ENCODE data around the gene ARMC5.

The ARMC5 gene

DNA sequence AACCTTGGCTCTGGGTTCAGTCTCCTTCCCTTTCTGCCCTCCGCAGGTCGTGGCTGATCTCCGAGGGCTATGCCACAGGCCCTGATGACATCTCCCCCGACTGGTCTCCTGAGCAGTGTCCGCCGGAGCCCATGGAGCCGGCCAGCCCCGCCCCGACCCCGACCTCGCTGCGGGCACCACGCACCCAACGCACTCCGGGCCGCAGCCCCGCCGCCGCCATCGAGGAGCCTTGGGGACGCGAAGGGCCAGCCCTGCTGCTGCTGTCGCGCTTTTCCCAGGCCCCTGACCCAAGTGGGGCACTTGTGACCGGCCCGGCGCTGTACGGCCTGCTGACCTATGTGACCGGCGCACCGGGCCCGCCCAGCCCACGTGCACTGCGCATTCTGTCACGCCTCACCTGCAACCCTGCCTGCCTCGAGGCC lies 5.1 kb downstream of the ARMC5 start:
- DNase-seq: no peak

DNA sequence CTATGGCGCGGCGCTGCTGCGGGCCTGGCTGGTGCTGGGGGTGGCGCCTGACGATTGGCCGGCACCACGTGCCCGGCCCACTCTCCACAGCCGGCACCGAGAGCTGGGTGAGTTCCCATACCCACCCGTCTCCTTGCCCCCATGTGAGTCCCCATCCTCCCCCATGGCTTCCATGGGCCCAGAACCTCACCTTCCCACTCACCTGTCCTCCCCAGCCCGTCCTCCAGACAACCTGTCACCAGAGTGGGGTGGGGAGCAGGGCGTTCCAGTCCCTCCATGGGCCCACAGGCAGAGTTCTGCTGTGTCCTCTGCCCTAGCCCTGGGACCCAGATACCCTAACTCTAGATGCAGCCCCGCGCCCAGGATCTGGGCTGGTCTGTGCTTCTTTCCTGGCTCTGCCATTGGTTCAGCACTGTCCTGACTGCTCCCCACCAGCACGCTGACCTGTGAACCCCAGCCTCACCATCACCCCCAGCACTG lies 5.5 kb downstream of the ARMC5 start:
- DNase-seq: no peak

DNA sequence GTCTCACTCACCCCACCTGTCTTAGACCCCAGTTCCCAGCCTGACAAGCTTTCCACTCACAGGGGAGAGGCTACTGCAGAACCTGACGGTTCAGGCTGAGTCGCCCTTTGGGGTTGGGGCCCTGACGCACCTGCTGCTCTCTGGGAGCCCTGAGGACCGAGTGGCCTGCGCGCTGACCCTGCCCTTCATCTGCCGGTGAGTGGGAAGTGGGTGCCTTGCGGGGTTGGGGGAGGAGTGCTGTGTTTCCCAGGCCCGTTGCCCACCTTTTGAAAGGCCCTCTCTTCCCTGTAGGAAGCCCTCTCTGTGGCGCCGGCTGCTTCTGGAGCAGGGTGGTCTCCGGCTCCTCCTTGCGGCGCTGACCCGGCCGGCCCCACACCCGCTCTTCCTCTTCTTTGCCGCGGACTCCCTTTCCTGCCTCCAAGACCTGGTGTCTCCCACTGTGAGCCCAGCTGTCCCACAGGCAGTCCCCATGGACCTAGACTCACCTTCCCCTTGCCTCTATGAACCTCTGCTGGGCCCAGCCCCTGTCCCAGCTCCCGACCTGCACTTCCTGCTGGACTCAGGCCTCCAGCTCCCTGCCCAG lies 6.6 kb downstream of the ARMC5 start:
- DNase-seq: no peak

DNA sequence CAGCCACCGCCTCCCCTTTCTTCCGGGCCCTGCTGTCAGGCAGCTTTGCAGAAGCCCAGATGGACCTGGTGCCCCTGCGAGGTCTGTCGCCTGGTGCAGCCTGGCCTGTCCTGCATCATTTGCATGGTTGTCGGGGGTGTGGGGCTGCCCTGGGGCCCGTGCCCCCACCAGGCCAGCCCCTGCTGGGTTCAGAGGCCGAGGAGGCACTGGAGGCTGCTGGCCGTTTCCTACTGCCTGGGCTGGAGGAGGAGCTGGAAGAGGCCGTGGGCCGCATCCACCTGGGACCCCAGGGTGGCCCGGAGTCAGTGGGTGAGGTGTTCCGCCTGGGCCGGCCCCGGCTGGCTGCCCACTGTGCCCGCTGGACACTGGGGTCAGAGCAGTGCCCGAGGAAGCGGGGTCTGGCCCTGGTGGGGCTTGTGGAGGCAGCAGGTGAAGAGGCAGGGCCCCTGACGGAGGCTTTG lies 7.1 kb downstream of the ARMC5 start:
- DNase-seq: no peak

DNA sequence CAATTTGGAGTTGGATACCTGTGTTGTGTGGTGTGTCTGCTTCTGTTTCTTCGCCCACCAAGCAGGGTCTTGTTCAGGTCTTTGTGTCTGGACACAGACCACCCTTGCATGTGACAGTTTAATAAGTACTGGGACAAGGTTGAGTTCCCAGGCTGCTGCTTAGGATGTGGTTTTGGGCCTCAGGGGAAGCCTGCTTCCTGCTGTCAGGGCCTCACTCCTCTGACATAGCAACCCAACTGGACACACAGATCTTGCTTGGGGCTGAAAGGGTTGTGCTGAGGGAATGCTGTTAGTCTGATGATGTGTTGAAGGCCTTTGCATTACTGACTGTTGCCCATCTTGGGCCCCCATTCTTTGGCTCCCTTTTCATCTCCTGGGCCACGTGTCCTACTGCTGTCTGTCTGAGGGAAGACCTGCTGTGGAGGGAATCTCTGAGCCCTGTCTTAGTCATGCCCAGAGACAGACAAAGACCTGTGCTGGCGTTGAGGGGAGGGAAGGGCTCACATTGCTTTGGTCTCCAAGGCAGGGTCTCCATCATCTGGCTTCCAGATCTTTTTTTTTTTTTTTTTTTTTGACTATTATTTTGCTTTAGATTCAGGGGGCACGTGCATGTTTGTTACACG lies 8.0 kb downstream of the ARMC5 start:
- DNase-seq: no peak

DNA sequence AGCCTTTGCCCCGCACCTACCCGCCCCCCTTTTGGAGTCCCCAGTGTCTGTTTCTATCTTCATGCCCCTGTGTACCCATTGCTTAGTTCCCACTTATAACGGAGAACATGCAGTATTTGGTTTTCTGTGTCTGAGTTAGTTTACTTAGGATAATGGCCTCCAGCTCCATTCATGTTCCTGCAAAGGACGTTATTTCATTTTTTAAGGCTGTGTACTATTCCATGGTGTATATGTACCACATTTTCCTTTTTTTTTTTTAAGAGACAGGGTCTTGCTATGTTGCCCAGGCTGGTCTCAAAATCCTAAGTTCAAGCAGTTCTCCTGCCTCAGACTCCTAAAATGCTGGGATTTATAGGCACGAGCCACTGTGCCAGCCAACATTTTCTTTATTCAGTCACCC lies 8.6 kb downstream of the ARMC5 start:
- DNase-seq: no peak

DNA sequence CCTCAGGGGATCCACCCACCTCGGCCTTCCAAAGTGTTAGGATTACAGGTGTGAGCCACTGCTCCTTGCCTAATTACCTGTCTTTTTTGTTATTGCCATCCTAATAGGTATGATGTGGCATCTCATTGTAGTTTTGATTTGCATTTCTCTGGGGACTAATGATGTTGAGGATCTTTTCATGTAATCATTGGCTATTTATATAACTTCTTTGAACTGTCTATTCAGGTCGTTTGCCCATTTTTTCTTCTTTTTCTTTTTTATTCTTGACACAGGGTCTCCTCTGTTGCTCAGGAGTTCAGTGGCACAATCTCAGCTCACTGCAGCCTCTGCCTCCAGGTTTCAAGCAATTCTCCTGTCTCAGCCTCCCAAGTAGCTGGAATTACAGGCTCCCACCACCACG lies 11.3 kb downstream of the ARMC5 start:
- DNase-seq: no peak

DNA sequence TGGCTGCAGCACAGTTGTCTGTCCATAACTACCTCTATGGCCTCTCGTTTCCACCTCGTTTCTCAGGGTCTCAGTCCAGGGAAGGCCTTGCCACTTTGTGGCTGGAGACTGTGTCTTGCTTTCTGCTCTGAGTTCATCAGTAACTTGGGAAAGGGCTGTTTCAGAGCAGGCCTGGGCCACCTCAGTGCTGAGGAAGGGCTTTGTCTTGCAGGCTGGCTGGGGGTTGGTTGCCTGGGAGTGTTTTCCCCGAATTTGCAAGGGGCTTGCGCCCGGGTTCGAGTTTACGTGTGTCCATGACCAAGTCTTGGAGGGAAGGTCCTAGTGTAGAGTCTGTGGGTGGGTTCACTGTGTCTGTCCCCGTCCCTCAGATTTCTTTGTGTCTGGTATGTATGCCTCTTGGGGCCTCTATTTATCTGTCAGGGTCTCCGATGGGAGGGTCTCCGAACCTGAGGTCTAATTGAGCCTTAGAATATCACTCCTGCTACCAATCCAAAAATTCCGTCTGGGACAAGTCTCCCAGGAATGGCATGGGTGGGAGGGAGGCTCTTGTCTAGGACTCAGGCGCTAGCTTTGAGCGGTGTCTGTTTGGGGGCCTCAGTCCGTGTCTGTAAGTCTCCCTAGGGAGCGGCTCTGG lies 12.1 kb downstream of the ARMC5 start:
- DNase-seq: no peak

DNA sequence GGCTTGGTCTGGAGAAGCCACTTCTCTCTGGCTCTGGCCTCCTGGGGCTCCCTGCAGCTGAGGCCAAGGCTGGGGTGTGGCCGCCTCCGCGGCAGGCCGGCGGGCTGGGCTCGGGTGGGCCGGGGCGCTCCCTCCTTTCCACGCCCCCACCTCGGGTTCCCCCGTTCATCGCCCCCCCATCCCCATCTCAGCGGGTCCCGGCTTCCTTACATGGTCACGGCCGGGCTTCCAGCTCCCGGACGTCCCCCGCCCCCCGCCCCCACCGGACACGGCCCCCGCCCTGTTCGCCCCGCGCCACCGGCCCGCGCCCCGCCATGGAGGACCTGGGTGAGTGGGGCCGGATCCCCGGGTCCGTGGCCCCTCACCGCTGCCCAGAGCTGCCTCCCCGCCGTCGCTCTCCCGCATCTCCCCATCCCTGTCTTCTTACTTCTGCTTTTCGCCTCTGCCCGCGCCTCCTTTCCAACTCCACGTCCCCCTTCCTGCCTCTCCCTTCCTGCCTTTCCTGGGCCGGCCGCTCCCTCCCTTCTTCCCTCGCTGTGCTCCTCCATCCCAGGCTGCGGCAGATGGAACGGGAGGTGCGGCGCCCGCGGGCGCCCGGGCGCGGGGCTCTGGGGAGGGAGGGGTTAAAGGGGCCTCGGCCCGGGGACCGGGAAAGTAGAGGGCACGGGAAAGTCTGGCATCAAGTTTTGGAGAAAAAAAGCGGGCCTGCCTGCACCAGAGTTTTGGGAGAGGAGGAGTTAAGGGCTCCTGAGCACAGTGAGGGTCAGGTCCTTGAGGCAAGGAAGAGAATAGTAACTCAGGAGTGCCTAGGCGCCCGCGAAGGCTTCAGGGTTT lies 12.8 kb downstream of the ARMC5 start, which contains the start of gene TGFB1I1:
TSS of gene TGFB1I1 (plus strand) at position 278 of the 834 bp plus-strand sequence. CDS start at position 315, 37 bp downstream.
- DNase-seq: peak; percentile 51

DNA sequence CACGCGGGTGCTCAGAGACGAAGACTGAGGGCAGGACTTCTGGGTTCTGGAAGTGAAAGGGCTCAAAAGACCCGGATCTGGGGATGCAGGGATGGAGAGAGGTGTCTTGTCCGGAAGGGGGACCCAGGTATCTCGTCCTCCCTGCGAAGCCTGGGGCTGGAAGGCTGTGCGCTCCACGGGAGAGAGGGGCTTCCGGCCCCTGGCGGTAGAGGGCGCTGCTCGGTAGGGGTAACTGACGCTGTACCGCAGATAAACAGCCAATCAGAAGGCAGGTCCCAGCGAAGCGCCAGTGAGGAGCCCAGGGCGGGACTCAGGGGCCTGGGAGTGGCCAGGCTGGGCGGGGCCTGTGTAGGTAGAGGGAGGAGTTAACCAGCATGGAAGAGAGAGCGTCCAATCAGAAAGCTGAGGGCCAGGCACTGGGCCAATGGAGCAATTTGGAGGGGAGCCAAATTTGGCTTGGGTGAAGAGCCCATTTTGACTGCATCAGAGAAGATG lies 13.5 kb downstream of the ARMC5 start:
- peak; percentile 87 for DNase-seq

DNA sequence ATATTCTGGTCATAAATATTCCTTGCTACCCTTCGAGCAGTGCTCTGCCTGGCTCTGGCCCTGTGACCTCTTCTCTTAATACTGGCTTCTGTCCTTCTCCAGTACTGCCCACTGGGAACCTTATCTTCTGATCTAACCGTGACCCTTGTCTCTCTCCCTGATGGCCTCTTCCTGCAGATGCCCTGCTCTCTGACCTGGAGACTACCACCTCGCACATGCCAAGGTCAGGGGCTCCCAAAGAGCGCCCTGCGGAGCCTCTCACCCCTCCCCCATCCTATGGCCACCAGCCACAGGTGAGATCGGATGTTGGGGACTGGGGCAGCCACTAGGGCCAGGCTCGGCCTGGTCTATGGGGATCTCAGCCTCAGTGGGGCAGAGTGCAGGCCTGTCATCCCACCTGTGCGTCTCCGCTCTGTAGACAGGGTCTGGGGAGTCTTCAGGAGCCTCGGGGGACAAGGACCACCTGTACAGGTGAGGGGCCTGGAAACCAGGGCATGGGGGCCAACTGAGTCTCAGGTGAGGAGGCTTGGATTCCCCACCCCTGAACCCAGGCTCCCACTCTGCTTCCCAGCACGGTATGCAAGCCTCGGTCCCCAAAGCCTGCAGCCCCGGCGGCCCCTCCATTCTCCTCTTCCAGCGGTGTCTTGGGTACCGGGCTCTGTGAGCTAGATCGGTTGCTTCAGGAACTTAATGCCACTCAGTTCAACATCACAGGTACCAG lies 14.1 kb downstream of the ARMC5 start:
- no peak for DNase-seq

DNA sequence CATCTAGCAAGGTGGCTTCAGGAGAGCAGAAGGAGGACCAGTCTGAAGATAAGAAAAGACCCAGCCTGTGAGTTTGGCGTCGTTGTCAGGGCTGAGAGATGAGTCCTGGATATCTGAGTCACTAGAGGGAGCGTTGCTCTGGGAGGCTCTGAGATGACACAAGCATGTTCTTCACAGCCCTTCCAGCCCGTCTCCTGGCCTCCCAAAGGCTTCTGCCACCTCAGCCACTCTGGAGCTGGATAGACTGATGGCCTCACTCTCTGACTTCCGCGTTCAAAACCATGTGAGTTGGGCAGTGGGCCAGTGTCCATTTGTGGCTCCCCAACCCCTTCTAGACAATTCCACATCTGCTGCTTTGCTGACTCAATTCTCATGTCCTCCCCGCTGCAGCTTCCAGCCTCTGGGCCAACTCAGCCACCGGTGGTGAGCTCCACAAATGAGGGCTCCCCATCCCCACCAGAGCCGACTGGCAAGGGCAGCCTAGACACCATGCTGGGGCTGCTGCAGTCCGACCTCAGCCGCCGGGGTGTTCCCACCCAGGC lies 14.9 kb downstream of the ARMC5 start:
- DNase-seq: no peak

DNA sequence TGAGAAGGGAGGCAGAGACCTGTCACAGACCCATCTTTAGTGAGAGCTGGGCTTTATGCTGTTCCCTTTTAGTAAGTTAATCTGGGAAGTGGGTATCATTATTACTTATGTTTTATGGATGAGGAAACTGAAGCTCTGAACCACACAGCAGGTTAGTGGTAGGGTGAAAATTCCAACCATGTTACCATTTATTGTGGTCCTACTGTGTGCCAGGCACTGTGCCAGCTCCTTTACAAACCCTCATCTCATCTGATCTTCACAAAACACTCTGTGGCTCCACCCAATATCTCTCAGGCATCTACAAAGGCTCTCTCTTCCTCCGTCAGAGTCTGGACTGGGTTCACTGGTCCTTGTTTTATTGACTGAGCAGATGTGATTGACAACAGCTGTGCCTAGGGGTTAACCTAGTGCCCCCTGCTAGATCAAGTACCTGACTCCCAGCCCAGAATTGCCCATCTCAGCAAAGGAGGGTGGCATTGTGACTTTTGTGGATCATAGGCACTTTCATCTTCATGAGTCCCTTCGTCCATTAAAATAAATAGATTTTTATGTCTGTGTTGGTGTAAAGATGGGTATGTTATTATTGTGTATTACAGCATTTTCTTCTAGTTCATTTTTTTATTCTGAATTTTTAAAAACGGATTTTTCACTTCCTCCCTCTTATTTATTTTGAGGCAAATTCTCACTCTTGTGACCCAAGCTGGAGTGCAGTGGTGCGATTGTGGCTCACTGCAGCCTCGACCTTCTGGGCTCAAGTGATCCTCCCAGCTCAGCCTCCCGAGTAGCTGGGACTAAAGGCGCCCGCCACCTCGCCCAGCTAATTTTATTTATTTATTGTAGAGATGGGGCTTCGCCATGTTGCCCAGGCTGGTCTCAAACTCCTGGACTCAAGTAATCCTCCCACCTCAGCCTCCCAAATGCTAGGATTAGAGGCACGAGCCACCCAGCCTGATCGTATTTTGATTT lies 15.8 kb downstream of the ARMC5 start:
- no peak for DNase-seq

DNA sequence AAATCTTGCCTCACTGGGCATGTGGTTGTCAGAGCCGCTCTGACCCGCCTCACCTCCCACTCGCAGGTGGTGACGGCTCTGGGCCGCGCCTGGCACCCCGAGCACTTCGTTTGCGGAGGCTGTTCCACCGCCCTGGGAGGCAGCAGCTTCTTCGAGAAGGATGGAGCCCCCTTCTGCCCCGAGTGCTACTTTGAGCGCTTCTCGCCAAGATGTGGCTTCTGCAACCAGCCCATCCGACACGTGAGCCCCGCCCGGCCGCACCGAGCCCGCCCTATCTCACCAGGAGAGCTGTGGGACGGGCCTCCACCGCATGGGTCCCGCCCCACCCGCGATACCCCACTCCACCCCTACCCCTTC lies 16.6 kb downstream of the ARMC5 start:
- DNase-seq: no peak

DNA sequence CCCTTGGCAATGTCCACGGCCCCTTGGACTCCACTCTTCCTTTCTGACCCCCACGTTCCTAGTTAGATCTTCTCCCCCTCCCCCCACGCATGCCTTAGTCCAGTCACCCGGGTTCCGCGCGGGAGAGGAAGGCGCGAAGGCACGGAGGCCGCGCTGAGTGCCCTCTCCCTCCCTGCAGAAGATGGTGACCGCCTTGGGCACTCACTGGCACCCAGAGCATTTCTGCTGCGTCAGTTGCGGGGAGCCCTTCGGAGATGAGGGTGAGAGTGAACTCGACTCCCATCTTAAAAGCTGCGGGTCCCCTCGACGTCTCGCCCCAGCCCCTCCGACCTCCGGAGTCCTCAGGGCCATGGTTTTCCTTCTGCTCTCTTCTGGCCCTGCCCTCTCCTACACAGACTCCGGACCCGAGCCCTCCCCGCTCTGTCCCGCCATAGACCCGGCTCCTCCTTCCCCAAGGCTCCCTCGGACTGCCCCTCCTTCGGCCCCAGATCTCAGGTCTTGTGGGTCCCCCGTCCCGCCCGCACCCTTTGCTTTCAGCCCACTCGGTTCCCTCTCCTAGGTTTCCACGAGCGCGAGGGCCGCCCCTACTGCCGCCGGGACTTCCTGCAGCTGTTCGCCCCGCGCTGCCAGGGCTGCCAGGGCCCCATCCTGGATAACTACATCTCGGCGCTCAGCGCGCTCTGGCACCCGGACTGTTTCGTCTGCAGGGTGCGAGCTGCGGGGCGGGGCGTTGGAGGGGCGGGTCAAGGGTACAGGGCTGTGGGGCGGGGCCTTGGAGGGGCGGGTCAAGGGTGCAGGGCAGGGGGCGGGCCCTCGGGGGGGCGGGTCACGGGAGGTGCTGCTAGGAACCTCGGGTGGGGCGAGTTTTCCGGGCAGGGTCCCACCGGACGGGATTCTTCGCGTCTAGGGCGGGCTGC lies 17.3 kb downstream of the ARMC5 start:
- no peak for DNase-seq

DNA sequence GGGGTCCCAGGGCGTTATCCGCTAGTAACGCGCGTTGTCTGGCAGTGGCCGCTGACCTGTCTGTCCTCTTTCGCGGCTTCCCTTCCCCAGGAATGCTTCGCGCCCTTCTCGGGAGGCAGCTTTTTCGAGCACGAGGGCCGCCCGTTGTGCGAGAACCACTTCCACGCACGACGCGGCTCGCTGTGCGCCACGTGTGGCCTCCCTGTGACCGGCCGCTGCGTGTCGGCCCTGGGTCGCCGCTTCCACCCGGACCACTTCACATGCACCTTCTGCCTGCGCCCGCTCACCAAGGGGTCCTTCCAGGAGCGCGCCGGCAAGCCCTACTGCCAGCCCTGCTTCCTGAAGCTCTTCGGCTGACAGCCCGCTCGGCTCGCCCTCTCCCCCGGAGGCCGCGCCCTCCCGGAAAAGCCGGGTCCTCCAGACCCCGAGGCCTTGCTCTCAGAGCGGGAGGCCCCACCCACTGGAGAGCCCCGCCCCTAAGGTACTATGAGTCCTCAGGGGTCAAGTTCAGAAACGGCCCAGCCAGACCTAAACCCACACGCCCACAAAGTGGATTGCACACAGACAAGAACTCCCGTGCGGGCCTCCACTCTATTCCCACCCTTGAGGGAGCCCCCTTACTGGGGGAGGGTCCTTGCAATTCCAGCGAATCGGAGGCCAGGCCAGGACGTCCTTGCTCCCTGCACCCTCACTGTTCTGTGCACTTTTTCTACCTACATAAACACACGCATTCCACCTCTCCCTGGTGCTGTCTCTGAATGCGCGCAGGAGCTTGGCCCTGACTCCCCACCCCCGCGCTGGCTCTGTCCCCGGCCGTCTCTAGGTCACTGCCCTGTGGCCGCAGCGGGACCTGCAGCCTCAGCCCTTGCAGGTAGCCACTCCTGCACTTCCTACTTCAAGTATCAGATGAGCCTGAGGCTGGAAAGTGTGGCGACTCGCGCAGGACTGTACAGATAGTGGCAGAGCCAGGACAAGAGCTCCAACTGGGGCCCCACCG lies 18.2 kb downstream of the ARMC5 start:
- no peak for DNase-seq

DNA sequence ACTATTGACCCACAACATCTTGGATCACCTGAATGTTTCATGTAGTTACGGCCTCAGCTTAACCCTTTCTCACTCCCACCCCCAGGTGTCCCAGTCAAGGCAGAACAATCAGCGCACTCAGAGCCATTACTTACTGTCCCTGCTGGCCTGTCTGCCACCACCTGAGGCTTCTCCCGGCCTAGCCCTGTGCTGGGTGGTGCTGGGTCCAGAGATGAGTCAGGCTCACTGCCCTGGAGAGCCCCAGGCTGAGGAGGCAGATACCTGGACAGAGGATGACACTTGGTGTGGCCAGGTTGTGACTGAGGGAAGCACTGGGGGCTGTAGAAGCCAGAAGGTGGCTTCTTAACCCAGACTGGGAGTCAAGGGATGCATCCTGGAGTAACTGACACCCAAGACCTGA lies 19.7 kb downstream of the ARMC5 start:
- DNase-seq: no peak

DNA sequence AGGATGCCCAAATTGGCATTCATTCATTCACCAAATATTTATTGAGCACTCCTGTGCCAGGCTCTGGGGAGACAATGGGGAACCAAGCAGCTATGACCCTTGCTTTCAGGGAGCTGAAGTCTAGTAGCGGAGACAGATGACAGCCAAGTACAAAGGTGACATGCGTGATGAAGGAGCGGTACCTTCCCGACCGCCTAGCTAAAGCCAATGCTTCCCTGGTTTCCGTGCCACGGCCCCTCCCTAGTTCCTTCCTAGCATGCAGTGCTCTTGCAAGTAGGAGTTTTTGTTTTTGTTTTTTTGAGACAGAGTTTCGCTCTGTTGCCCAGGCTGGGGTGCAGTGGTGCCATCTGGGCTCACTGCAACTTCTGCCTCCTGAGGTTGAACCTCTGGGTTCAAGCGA lies 20.4 kb downstream of the ARMC5 start:
- no peak for DNase-seq

Measured in NCI-H69 (cell line).